NCI-H1930 (cell line): ENCODE data around the gene KRT9.
"Not testable (repeated sequence)": the region's sequence is repeated elsewhere in the genome, so short reads cannot be mapped to it uniquely, and the experiment has no call there.

Source experiments
- DNase-seq, 2 experiments: peaks; one replicate each; lab custom pipeline; 2025; lab: John Stamatoyannopoulos, UW

KRT9 gene

GRCh38 chr17:41571561-41572434 is at the start of gene KRT9:
Gene KRT9 (minus strand): TSS chr17:41572059. CDS start chr17:41571992, 67 bp downstream.
- DNase-seq = no peak

- not testable (repeated sequence) for DNase-seq
These were observed 49.6 kb upstream of the KRT9 start for GRCh38 chr17:41621435-41621817.

GRCh38 chr17:41620583-41621434 is 49.0 kb upstream of the KRT9 start:
- DNase-seq = no peak

- DNase-seq = not testable (repeated sequence)
These were observed 48.2 kb upstream of the KRT9 start for GRCh38 chr17:41619927-41620582.

GRCh38 chr17:41619036-41619926 is 47.4 kb upstream of the KRT9 start:
- no peak for DNase-seq

GRCh38 chr17:41618341-41619035 is 46.6 kb upstream of the KRT9 start:
- DNase-seq = no peak

GRCh38 chr17:41617698-41618097 is 45.8 kb upstream of the KRT9 start:
- DNase-seq = no peak

GRCh38 chr17:41617136-41617535 is 45.3 kb upstream of the KRT9 start:
- DNase-seq = no peak

GRCh38 chr17:41616486-41616885 is 44.6 kb upstream of the KRT9 start:
- not testable (repeated sequence) for DNase-seq

- DNase-seq = no peak
These were observed 43.6 kb upstream of the KRT9 start for GRCh38 chr17:41615454-41615853.

GRCh38 chr17:41614767-41615166 is 42.9 kb upstream of the KRT9 start:
- not testable (repeated sequence) for DNase-seq

GRCh38 chr17:41614098-41614497 is 42.2 kb upstream of the KRT9 start:
- DNase-seq = no peak

GRCh38 chr17:41613277-41614082 is 41.6 kb upstream of the KRT9 start:
- DNase-seq = no peak

GRCh38 chr17:41612376-41613160 is 40.7 kb upstream of the KRT9 start, which contains the start of gene KRT16:
Gene KRT16 (minus strand): TSS chr17:41612767. CDS start chr17:41612688, 79 bp downstream.
- DNase-seq = not testable (repeated sequence)

GRCh38 chr17:41610965-41611640 is 39.2 kb upstream of the KRT9 start:
- no peak for DNase-seq

- DNase-seq = not testable (repeated sequence)
These were observed 38.2 kb upstream of the KRT9 start for GRCh38 chr17:41610061-41610517.

GRCh38 chr17:41606930-41607329 is 35.1 kb upstream of the KRT9 start:
- not testable (repeated sequence) for DNase-seq

- DNase-seq = no peak
These were observed 30.7 kb upstream of the KRT9 start for GRCh38 chr17:41602524-41602923.
